ENCODE measurements around the gene ACOXL. TPM values are rescaled to one million over a fixed set of nuclear protein-coding genes. Genes with fewer than 3 reads are reported as not detected.

The ACOXL gene
- total and polyA plus RNA-seq, 9 donors, result 0.17 to 0.31 (median 0.23) TPM; not detected in 4

DNA sequence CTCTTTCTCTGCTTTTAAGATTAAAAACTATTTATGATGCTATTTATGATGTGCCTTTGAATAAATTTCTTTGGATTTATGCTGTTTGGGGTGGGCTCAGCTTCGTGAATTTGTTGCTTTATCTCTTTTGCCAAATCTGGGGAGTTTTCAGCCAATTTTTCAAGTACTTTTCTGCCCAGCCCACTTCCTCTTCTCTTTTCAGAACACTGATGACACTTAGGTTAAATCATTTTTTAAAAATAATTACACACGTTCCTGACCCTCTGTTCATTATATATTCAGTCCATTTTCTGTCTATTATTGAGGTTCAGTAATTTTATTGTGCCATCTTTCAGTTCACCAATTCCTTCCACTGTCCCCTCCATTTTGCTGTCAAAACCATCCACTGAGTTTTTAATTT lies 373.6 kb downstream of the ACOXL start:
- Histone ChIP-seq H3K36me3 (no peaks in the 10 kb centered on the region), H3K27ac (no peak overlapping the region), H3K9me3 (peaks cover 0 to 3% of the 10 kb centered on the region in 2 donors), H3K4me1 (ENCODE audit: insufficient read depth) (no peaks in the 10 kb centered on the region), H3K4me3 (no peak overlapping the region), H3K27me3 (no peaks in the 10 kb centered on the region)
- WGBS, 3 donors, result 51 to 63% (median 55%) methylated on average over 2 of the region's 2 CpGs
- intact Hi-C loops (cut with DNase I), result no loop called here
- TF ChIP-seq EP300 (IDR thresholded peaks at IDR 0.05) (no peak), CTCF (IDR thresholded peaks at IDR 0.05) (no peak), POLR2A (IDR thresholded peaks at IDR 0.05) (no peak)
- DNase-seq, result no peak

DNA sequence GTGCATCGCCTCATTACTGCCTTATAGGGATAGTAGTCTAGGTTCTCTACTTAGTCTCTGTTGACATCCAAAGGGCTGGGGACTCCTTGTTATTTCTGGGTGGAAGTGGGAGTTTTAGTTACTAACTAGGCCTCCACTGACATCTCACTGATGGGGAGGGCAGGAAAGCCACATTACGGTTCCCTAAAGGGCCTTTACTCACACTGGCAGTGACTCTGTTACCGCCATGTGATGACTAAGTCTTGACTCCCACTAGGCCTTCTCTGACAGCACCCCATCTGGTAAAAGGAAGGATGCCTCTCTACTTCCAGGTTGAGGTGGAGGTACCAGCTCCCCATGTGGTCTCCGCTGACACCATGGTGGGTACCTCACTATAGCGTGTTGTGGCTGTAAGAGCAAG lies 374.3 kb downstream of the ACOXL start:
- TF ChIP-seq EP300 (IDR thresholded peaks at IDR 0.05) (no peak), CTCF (IDR thresholded peaks at IDR 0.05) (no peak), POLR2A (IDR thresholded peaks at IDR 0.05) (no peak)
- no peak for DNase-seq
- no peak overlapping the region for H3K4me3 ChIP-seq
- WGBS, 3 donors, result 93 to 94% (median 93%) methylated on average over 5 of the region's 5 CpGs
- peaks cover 0 to 3% of the 10 kb centered on the region in 2 donors for H3K9me3 ChIP-seq
- H3K4me1 ChIP-seq (ENCODE audit: insufficient read depth), result no peaks in the 10 kb centered on the region
- no peaks in the 10 kb centered on the region for H3K36me3 ChIP-seq
- H3K27ac ChIP-seq, result no peak overlapping the region
- no peaks in the 10 kb centered on the region for H3K27me3 ChIP-seq
- intact Hi-C loops (cut with DNase I), result no loop called here

- TF ChIP-seq CTCF (IDR thresholded peaks at IDR 0.05) (no peak), POLR2A (IDR thresholded peaks at IDR 0.05) (no peak), EP300 (IDR thresholded peaks at IDR 0.05) (no peak)
- Histone ChIP-seq H3K4me3 (no peak overlapping the region), H3K4me1 (ENCODE audit: insufficient read depth) (no peaks in the 10 kb centered on the region), H3K27ac (no peak overlapping the region), H3K27me3 (no peaks in the 10 kb centered on the region), H3K36me3 (no peaks in the 10 kb centered on the region), H3K9me3 (peaks cover 0 to 3% of the 10 kb centered on the region in 2 donors)
- WGBS, 3 donors, result 74 to 88% (median 79%) methylated on average over 2 of the region's 2 CpGs
- intact Hi-C loops (cut with DNase I), result no loop called here
- no peak for DNase-seq
These were observed 376.4 kb downstream of the ACOXL start for GRCh38 chr2:111108745-111109271.

GRCh38 chr2:111111101-111111755 lies 378.9 kb downstream of the ACOXL start:
- intact Hi-C loops (cut with DNase I), result loop anchor here in 1 of 4 donors (10.0 kb wide), 1 partner anchor 554 kb away; no protein-coding TSS in a partner anchor
- Histone ChIP-seq H3K27me3 (no peaks in the 10 kb centered on the region), H3K36me3 (no peaks in the 10 kb centered on the region), H3K4me1 (ENCODE audit: insufficient read depth) (no peaks in the 10 kb centered on the region), H3K9me3 (peaks cover 0 to 3% of the 10 kb centered on the region in 2 donors), H3K4me3 (no peak overlapping the region), H3K27ac (no peak overlapping the region)
- WGBS, 3 donors, result 88 to 91% (median 89%) methylated on average over 4 of the region's 4 CpGs
- TF ChIP-seq POLR2A (IDR thresholded peaks at IDR 0.05) (no peak), EP300 (IDR thresholded peaks at IDR 0.05) (no peak), CTCF (IDR thresholded peaks at IDR 0.05) (no peak)
- DNase-seq, result no peak

Measured in ovary (tissue), 9 donors.